Ovary (tissue), 10 donors: ENCODE results near the gene MAP6. TPM values are rescaled to one million over a fixed set of nuclear protein-coding genes. Genes with fewer than 3 reads are reported as not detected.

Experiments used
- DNase-seq, 5 donors: peaks; one replicate each; pipeline ENCODE4 v3.0.0-alpha.2; 2019 to 2020
- H3K27ac ChIP-seq, 2 donors: fragments of 200-600 bp; one replicate each; pipeline versions ENCODE4 v1.5.1 to v1.8.0; 2019 to 2022
- H3K27me3 ChIP-seq: fragments of 200-600 bp; one replicate; pipeline ENCODE4 v1.8.0; 2022
- H3K36me3 ChIP-seq: fragments of 200-600 bp; sonication (generic); one replicate; pipeline ENCODE4 v1.5.1; 2019
- H3K4me1 ChIP-seq: one replicate; pipeline ENCODE4 v1.8.1; 2013; ENCODE audit warnings: mild to moderate bottlenecking, moderate library complexity; ENCODE audit not compliant: insufficient read depth
- H3K4me3 ChIP-seq: fragments of 200-600 bp; sonication (generic); one replicate; pipeline ENCODE4 v1.5.1; 2017
- H3K9me3 ChIP-seq, 2 donors: fragments of 200-600 bp in 1 of 2; sonication (generic) in 1 of 2; one replicate each; pipeline versions ENCODE4 v1.5.1 to v1.8.1; 2013 to 2019; ENCODE audit warnings: mild to moderate bottlenecking in 1 of 2, moderate library complexity in 1 of 2
- CTCF ChIP-seq, 3 donors: fragments of 450-650 bp in 2 of 3; fragments of 200-600 bp in 1 of 3; IDR thresholded peaks; one replicate each; pipeline versions ENCODE4 v1.5.1 to v1.8.0; 2016 to 2022; ENCODE audit warnings: antibody characterized with exemption in 3 of 3, mild to moderate bottlenecking in 1 of 3
- EP300 ChIP-seq: sonication (generic); formaldehyde crosslinking; IDR thresholded peaks from one replicate; pipeline ENCODE4 v1.6.1; 2017; ENCODE audit warnings: antibody characterized with exemption
- POLR2A ChIP-seq: fragments of 450-650 bp; IDR thresholded peaks from one replicate; pipeline ENCODE4 v1.6.1; 2017; ENCODE audit warnings: antibody characterized with exemption, mild to moderate bottlenecking, moderate library complexity
- WGBS, 3 donors: extraction: QIAGEN DNeasy Blood & Tissue Kit in 1 of 3; methylation state at CpG; one replicate each; pipeline versions ENCODE4 v1.1.5 to v1.1.7; 2013 to 2017; 5-methylcytosine and 5-hydroxymethylcytosine counted together
- intact Hi-C, 4 donors: fragments of 100-400 bp; cut with DNase I; formaldehyde crosslinking; loops; one replicate each; pipeline versions ENCODE4 v1.11.0 to v1.15.1; 2022 to 2023
- long read RNA-seq, 3 donors: library from polyadenylated mRNA in 2 of 3; unstranded in 2 of 3; transcript quantifications; one replicate each; pipeline ENCODE4 v2.0.0 and lab custom pipeline, GENCODE V29; 2021 to 2026
- polyA plus RNA-seq, 2 donors: library from polyadenylated mRNA; stranded (reverse); fragments of 200-250 nt in 1 of 2; fragments of 350-450 nt in 1 of 2; fragmentation: Illumina TruSeq in 1 of 2; extraction: RNeasy Lipid Tissue Mini Kit (QIAGEN cat#74804) in 1 of 2; gene quantifications; one replicate each; pipeline ENCODE4 v1.2.3, GENCODE V29; 2013 to 2014
- total RNA-seq, 7 donors: library from RNA; depleted of rRNA in 2 of 7; stranded (reverse); fragments of >200 nt in 2 of 7; fragmentation: NEBNext Ultra II Directional in 3 of 7; extraction: Animal tissue kit (Norgen Biotek cat#: 25700) in 3 of 7; gene quantifications; one replicate each; pipeline versions ENCODE4 v1.1.0 to v1.2.4, GENCODE V29; 2016 to 2023
- donor health status: DM: no; HTN: no; CAD: no; lungs with moderate emphysema.
- donor health status: DM: no; HTN: no; CAD: no.
- donor health status: Bipolar disorder and iron deficiency.
- donor health status: DM: yes; HTN: yes; CAD: no.
- donor health status: DM: no; HTN: no; CAD: no.
- donor health status: DM: yes; HTN: yes; CAD: no.

MAP6 gene
- 10 to 100 TPM in 3 of 7 donors, 1 to 10 TPM in 4; 2.1 to 18.7 (median 8.8) TPM for total RNA-seq
- polyA plus RNA-seq, result 10 to 100 TPM in 1 of 2 donors, 1 to 10 TPM in 1; 6.0 to 17.6 TPM
- long read RNA-seq, donor 1, result 0 reads
- long read RNA-seq, donor 2, full-length matches to known transcripts, result 4 of 4 reads
- long read RNA-seq, donor 2, partial matches to known transcripts, result 0 of 4 reads
- long read RNA-seq, donor 2, other reads (novel, unspliced or antisense), result 0 of 4 reads
- long read RNA-seq, donor 3, full-length matches to known transcripts, result 25 of 30 reads
- long read RNA-seq, donor 3, partial matches to known transcripts, result 1 of 30 reads
- long read RNA-seq, donor 3, other reads (novel, unspliced or antisense), result 4 of 30 reads

GRCh38 chr11:75668451-75669297 lies at the start of gene MAP6:
TSS of gene MAP6 (minus strand) at chr11:75669038. CDS start at chr11:75668369, 669 bp downstream.
- intact Hi-C loops, result loop anchor here in 2 of 4 donors (10.0 kb wide), 1 partner anchor 124 kb away; no protein-coding TSS in a partner anchor
- Histone ChIP-seq H3K9me3 (no peaks in the 10 kb centered on the region), H3K4me1 (peaks cover 8% of the 10 kb centered on the region), H3K27ac (no peak within 1 kb of the TSS), H3K27me3 (no peaks in the 10 kb centered on the region), H3K36me3 (no peaks in the 10 kb centered on the region), H3K4me3 (peak within 1 kb of the TSS; percentile 35)
- WGBS, 3 donors, result 2 to 3% (median 3%) methylated on average over 70 to 72 of the region's 72 CpGs
- TF ChIP-seq POLR2A (no peak), CTCF (IDR thresholded peaks at IDR 0.05) (no peak), EP300 (no peak)
- peak in 2 of 5 donors; percentile 33 to 45 for DNase-seq

DNA sequence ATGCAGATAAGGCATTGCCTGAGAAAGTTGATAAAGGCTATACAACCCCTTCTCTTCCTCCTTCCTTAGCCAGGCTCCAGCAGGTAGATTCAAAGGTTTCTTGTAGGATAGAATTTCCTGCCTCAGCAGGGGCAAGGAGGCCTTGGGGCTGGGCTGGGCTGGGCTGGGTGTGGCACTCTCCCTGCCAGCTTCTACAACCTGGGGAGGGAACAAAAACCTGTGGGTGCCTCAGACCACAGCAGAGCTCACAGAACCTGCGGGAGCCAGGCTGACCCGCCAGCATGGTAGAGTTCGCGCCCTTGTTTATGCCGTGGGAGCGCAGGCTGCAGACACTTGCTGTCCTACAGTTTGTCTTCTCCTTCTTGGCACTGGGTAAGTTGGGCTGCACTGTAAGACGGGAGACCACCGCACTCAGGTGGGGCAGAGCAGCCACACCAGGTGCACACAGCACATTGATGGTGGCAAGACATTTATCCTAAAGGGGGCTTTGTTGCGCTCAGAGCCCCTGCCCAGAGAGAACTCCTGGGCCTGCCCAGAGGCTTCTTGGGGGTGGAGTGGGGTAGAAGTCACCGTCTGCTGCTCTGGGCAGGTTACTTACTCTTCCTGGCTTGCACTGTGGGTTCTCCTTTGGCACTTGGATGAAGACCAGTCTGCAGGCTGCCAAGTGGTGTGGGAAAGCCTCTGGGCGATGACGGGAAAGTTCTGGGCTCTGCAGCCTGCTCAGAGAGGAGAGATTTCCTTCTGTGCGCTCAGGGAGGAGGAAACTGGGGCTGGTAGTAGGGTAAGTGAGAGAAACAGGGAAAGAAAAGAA lies 49.0 kb upstream of the MAP6 start, which contains the start of gene MOGAT2:
MOGAT2 (plus strand) TSS at position 231 of the 811 bp plus-strand sequence; CDS start at position 282, 51 bp downstream.
- Histone ChIP-seq H3K9me3 (no peaks in the 10 kb centered on the region), H3K36me3 (no peaks in the 10 kb centered on the region), H3K27ac (no peak within 1 kb of the TSS), H3K27me3 (no peaks in the 10 kb centered on the region), H3K4me3 (no peak within 1 kb of the TSS), H3K4me1 (no peaks in the 10 kb centered on the region)
- intact Hi-C loops, result no loop called here
- WGBS, 3 donors, result 81 to 84% (median 82%) methylated on average over 13 of the region's 13 CpGs
- TF ChIP-seq EP300, result no peak
- TF ChIP-seq POLR2A, result no peak
- TF ChIP-seq CTCF (IDR thresholded peaks at IDR 0.05), result no peak
- DNase-seq, result no peak

DNA sequence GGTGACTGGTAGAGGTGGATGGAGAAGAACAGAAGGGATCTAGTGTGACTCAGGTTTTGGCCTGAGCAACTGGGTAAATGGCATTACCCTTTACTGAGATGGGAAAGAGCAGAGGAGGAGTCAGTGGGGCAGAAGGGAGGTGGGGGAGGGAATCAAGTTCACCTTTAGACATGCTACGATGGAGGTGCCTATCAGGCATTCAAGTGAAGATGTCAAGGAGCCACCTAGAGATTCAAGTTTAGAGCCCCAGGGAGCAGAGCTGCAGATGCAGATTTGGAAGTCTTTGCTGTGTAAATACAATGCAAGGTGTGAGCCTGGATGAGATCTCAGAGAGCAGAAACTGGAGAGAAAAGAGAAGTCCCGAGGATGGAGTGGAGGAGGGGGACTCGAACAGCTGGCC lies 47.8 kb upstream of the MAP6 start:
- no peaks in the 10 kb centered on the region for H3K9me3 ChIP-seq
- DNase-seq, result no peak
- no peaks in the 10 kb centered on the region for H3K27me3 ChIP-seq
- no peaks in the 10 kb centered on the region for H3K4me1 ChIP-seq
- WGBS, 3 donors, result 63 to 75% (median 73%) methylated on average over 3 of the region's 3 CpGs
- intact Hi-C loops, result no loop called here
- no peak overlapping the region for H3K27ac ChIP-seq
- no peak for TF ChIP-seq CTCF (IDR thresholded peaks at IDR 0.05)
- TF ChIP-seq EP300, result no peak
- no peak for TF ChIP-seq POLR2A
- H3K36me3 ChIP-seq, result no peaks in the 10 kb centered on the region
- H3K4me3 ChIP-seq, result no peak overlapping the region

DNA sequence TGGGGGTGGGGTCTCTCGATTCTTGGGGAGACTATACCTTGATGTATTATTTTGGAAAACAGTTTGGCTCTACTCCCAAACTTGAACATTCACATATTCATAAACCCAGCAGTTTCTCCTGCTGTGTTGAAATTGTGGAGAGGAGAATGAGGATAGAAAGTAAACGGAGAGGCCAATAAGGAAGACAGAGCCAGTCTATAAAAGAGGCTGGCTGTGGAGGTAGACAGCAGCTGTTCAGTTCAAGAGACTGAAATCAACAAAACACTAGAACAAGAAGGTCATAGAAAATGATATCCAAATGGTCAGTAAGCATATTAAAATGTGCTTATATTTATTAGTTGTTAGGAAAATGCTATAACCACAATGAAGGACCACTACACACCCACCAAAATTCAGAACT lies 46.9 kb upstream of the MAP6 start:
- Histone ChIP-seq H3K9me3 (no peaks in the 10 kb centered on the region), H3K36me3 (no peaks in the 10 kb centered on the region), H3K27ac (no peak overlapping the region), H3K4me3 (no peak overlapping the region), H3K4me1 (no peaks in the 10 kb centered on the region), H3K27me3 (no peaks in the 10 kb centered on the region)
- WGBS, 3 donors, result 58 to 68% (median 65%) methylated on average over 2 of the region's 2 CpGs
- DNase-seq, result no peak
- intact Hi-C loops, result no loop called here
- TF ChIP-seq CTCF (IDR thresholded peaks at IDR 0.05) (no peak), POLR2A (no peak), EP300 (no peak)
